ENCODE results near the gene ZNF669.

ZNF669 gene

DNA sequence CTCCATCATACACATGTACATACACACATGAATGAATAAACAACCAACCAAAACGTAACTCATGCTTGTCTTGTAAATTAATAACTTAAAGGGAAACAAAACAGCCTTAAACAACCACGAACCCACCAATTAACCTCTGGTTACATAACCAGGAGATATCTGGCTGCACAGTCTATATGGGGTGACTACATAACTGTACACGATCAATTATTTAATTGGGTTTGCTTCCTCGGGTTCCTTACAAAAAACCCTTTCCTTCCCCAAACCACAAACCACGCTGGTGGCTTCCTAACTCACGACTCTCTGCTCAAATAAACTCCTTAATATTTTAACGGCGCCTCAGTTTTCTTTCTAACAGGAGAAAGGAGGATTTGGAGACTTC is 26.3 kb downstream of the ZNF669 start:
- TF ChIP-seq SP1 (IDR thresholded peaks at IDR 0.05): no peak
- DNase-seq (ENCODE audit: extremely low spot score): no peak
- ChIA-PET CTCF (no interaction called here), POLR2A (no interaction called here)

DNA sequence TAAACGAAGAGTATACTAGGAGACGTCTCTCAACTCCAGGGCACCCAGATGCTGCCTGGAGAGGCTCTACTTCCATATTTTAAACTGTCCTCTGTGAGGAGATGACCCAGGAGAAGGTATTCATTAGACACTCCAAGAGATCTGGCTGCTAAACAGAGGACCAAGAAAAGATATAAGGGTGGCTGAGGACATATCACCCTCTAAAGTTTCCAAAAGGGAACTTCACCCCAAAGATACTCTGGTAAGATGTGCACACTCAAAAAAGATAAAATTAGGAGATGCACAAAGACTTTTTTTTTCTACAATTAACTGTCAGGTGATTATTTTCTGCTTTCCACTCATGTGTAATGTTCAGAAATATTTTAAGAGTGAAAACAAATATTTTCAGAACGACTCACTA is 26.9 kb downstream of the ZNF669 start:
- ChIA-PET POLR2A (no interaction called here), CTCF (no interaction called here)
- TF ChIP-seq NFRKB (IDR thresholded peaks at IDR 0.05): no peak
- no peak for TF ChIP-seq HDGF (IDR thresholded peaks at IDR 0.05; ENCODE audit: borderline replicate concordance)
- TF ChIP-seq TARDBP (IDR thresholded peaks at IDR 0.05): no peak
- no peak for TF ChIP-seq SUZ12 (IDR thresholded peaks at IDR 0.05)
- TF ChIP-seq, protein P1, sequence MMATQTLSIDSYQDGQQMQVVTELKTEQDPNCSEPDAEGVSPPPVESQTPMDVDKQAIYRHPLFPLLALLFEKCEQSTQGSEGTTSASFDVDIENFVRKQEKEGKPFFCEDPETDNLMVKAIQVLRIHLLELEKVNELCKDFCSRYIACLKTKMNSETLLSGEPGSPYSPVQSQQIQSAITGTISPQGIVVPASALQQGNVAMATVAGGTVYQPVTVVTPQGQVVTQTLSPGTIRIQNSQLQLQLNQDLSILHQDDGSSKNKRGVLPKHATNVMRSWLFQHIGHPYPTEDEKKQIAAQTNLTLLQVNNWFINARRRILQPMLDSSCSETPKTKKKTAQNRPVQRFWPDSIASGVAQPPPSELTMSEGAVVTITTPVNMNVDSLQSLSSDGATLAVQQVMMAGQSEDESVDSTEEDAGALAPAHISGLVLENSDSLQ (IDR thresholded peaks at IDR 0.05): no peak
- TF ChIP-seq ARNT (IDR thresholded peaks at IDR 0.05): no peak
- no peak for TF ChIP-seq CTBP1 (IDR thresholded peaks at IDR 0.05; ENCODE audit: borderline replicate concordance)
- TF ChIP-seq ELF4 (IDR thresholded peaks at IDR 0.05): no peak
- TF ChIP-seq SP1 (IDR thresholded peaks at IDR 0.05): no peak
- TF ChIP-seq FOXK2 (IDR thresholded peaks at IDR 0.05): no peak
- DNase-seq (ENCODE audit: extremely low spot score): no peak

GRCh38 chr1:247070645-247071044 is 33.5 kb downstream of the ZNF669 start:
- no peak for TF ChIP-seq TARDBP (IDR thresholded peaks at IDR 0.05)
- ChIA-PET POLR2A (no interaction called here), CTCF (no interaction called here)
- DNase-seq (ENCODE audit: extremely low spot score): no peak

DNA sequence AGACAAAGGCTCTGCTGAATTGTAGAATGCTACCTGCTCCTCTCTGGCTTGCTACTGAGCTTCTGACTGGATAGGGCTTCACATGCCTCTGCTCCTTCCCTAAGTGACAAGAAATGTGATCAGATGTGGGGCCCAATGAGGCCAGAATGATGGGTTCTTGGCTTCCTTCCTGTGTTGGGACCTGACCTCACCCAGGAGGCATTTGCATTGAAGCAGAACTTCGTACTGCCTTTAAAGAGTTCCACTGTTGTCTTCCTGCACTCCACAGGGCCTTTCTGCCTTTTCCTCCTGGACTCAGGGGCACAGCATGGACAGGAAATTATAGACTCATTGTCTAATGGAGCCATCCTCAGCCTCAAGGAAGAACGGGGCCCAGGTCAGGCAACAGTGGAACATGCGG is 39.9 kb downstream of the ZNF669 start:
- no peak for DNase-seq (ENCODE audit: extremely low spot score)
- CTCF ChIA-PET: no interaction called here
- TF ChIP-seq LEF1 (IDR thresholded peaks at IDR 0.05; ENCODE audit: borderline replicate concordance): no peak
- POLR2A ChIA-PET: no interaction called here

DNA sequence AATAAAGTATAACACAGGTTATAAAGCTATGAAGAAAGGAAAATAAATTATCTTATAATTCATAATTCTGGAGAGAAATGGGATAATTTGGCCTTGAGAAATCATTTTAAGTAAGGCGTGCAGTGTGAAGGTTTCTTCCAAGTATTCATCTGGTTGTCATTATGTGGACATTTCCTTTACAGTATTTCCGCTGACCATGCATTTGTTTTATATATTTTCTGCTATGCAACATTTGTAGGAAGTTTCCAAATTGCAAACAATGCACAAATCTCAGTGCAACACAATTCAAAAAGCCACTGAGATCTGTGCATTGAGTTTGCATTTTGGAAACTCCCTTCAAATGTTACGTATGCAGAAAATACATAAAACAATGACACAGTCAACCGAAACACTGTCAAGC is 43.4 kb downstream of the ZNF669 start:
- POLR2A ChIA-PET: no interaction called here
- TF ChIP-seq ARNT (IDR thresholded peaks at IDR 0.05) (no peak), FOXA1 (IDR thresholded peaks at IDR 0.05) (no peak), SP1 (IDR thresholded peaks at IDR 0.05) (no peak), ZNF384 (IDR thresholded peaks at IDR 0.05) (no peak), NFRKB (IDR thresholded peaks at IDR 0.05) (no peak), HDGF (IDR thresholded peaks at IDR 0.05; ENCODE audit: borderline replicate concordance) (no peak), TARDBP (IDR thresholded peaks at IDR 0.05) (no peak), L3MBTL2 (conservative IDR thresholded peaks at IDR 0.05) (no peak), BHLHE40 (IDR thresholded peaks at IDR 0.05; ENCODE audit: borderline replicate concordance) (no peak), SUZ12 (IDR thresholded peaks at IDR 0.05) (no peak)
- TF ChIP-seq, protein P1 (IDR thresholded peaks at IDR 0.05): no peak
- no peak for DNase-seq (ENCODE audit: extremely low spot score)
- CTCF ChIA-PET: no interaction called here

DNA sequence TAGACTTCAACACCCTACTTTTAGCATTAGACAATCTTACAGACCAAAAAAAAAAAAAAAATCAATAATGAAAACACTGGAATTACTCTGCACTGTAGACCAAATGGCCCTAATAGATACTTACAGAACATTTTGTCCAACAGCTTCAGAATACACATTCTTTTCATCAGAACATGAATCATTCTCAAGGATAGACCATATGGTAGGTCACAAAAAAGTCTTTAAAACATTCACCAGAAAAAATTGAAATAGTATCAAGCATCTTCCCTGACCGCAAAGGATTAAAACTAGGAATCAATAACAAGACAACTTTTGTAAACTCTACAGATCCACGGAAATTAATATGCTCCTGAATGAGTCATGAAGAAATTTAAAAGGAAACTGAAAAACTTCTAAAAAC is 48.1 kb downstream of the ZNF669 start:
- CTCF ChIA-PET: no interaction called here
- TF ChIP-seq, protein P1 (IDR thresholded peaks at IDR 0.05): no peak
- TF ChIP-seq ELF4 (IDR thresholded peaks at IDR 0.05) (no peak), CTBP1 (IDR thresholded peaks at IDR 0.05; ENCODE audit: borderline replicate concordance) (no peak), LEF1 (IDR thresholded peaks at IDR 0.05; ENCODE audit: borderline replicate concordance) (no peak), FOXM1 (IDR thresholded peaks at IDR 0.05; ENCODE audit: borderline replicate concordance) (no peak), SP1 (IDR thresholded peaks at IDR 0.05) (no peak)
- no peak for DNase-seq (ENCODE audit: extremely low spot score)
- POLR2A ChIA-PET: no interaction called here

DNA sequence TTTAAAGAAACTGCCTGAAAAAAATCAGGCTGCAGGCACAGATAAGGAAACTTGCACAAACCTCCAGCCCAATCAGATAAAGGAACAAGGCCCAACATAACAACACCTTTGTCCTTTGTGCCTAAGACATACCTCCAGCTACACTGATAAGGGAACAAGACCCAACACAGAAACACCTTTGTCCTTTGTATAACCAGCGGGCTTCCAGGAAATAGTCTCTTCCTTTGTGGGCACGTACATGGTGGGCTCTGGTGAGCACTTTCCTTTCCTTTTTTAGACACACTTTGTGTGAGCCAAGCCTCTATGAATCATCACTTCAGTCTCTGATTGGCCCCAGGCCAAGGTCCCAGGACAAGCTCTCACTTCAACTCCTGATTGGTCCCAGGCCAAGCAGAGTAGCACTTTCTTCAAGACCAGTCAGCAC is 49.2 kb downstream of the ZNF669 start:
- TF ChIP-seq ELF4 (IDR thresholded peaks at IDR 0.05) (no peak), ZNF384 (IDR thresholded peaks at IDR 0.05) (no peak), ARNT (IDR thresholded peaks at IDR 0.05) (no peak), LEF1 (IDR thresholded peaks at IDR 0.05; ENCODE audit: borderline replicate concordance) (no peak), SUZ12 (IDR thresholded peaks at IDR 0.05) (no peak)
- no peak for DNase-seq (ENCODE audit: extremely low spot score)
- ChIA-PET POLR2A (no interaction called here), CTCF (no interaction called here)
